Thoracic aorta (tissue), 2 donors: ENCODE measurements around the gene RANBP1. TPM values are rescaled to one million over a fixed set of nuclear protein-coding genes. Genes with fewer than 3 reads are reported as not detected.
A peak's percentile ranks its signal among the peaks of the same experiment; 100 is the strongest.

Experiments used
- ATAC-seq: fragments of 150-250 bp; one replicate; pipeline ENCODE4 v1.8.0; 2017; ENCODE audit warnings: low read depth; ENCODE audit not compliant: insufficient number of reproducible peaks, low FRiP score
- DNase-seq: peaks from one replicate; pipeline ENCODE4 v3.0.0-alpha.2; 2020; ENCODE audit warnings: low spot score
- H3K27ac ChIP-seq, 2 donors: fragments of 200-600 bp; sonication (generic); 1 replicate in 1 of 2; 2 replicates in 1 of 2; pipeline ENCODE4 v1.5.1; 2016; ENCODE audit warnings: mild to moderate bottlenecking in 2 of 2, moderate library complexity in 2 of 2
- H3K27me3 ChIP-seq: fragments of 200-600 bp; sonication (generic); replicated peaks from 2 replicates; pipeline ENCODE4 v1.6.0; 2016; ENCODE audit warnings: mild to moderate bottlenecking; ENCODE audit not compliant: insufficient read depth
- H3K36me3 ChIP-seq: fragments of 200-600 bp; sonication (generic); one replicate; pipeline ENCODE4 v1.5.1; 2016
- H3K4me1 ChIP-seq, 2 donors: fragments of 200-600 bp; sonication (generic); 1 replicate in 1 of 2; 2 replicates in 1 of 2; pipeline versions ENCODE4 v1.5.1 to v1.6.0; 2016; ENCODE audit warnings: low read depth in 2 of 2, mild to moderate bottlenecking in 1 of 2; ENCODE audit not compliant: control insufficient read depth in 1 of 2
- H3K4me3 ChIP-seq: fragments of 200-600 bp; sonication (generic); 2 replicates; pipeline ENCODE4 v1.5.1; 2016; ENCODE audit warnings: mild to moderate bottlenecking
- H3K9me3 ChIP-seq: fragments of 200-600 bp; sonication (generic); 2 replicates; pipeline ENCODE4 v1.5.1; 2016
- total RNA-seq, 2 donors: library from RNA; depleted of rRNA; stranded (reverse); fragments of >200 nt; gene quantifications; one replicate each; pipeline versions ENCODE4 v1.1.0 to v1.2.3, GENCODE V29; 2016
- TF ChIP-seq, protein P1 (sequence below): fragments of 200-600 bp; sonication (generic); IDR thresholded peaks from one replicate; pipeline ENCODE4 v1.5.1; 2019; ENCODE audit warnings: antibody characterized with exemption

Gene RANBP1
- total RNA-seq, 2 donors from 2014 or later: 130 to 140 TPM

DNA sequence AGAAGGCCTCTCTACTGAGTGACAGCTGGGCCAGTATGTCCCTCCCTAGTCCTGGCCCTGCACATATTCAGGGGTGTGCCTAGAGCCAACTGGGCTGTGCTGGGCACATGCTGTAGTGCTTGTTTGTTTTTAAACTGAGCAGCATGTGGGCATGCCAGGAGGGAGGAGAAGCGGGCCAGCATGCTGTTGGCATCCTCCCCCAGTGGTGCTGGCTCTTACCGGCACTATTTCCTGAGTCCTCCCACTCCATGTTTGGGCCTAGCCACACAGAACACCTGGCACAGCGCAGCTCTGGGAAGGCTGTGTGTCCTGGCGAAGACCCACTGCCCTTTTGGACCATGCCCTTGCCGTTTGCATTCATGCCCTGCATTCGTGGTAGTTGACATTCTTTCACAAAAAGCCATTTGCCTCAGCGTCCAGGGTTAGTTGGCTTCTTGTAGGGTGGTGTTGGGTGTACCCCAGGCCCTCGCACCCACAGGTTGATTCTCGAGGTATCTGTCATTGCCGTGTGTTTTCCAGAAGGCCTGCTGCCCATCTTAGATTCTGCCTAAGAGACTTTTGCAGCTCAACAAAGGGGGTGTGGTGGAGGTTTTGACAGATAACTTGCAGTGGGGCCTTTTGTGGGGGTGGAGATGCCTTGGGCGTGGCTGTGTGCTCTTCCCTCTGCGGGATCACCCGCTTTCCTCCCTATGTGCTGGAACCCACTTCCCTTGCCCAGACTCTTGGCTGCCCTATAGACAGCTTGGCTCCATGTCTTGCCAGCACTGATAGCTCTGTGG, 22.3 kb upstream of the RANBP1 start:
- Histone ChIP-seq H3K4me3 (no peak overlapping the region), H3K27ac (peak overlapping the region; percentile 11 to 44), H3K27me3 (no peaks in the 10 kb centered on the region), H3K36me3 (peaks cover 66% of the 10 kb centered on the region), H3K4me1 (peaks cover 4 to 19% of the 10 kb centered on the region in 2 donors), H3K9me3 (no peaks in the 10 kb centered on the region)
- DNase-seq (peak; percentile 60), ATAC-seq (peak; percentile 91)
- TF ChIP-seq, protein P1, sequence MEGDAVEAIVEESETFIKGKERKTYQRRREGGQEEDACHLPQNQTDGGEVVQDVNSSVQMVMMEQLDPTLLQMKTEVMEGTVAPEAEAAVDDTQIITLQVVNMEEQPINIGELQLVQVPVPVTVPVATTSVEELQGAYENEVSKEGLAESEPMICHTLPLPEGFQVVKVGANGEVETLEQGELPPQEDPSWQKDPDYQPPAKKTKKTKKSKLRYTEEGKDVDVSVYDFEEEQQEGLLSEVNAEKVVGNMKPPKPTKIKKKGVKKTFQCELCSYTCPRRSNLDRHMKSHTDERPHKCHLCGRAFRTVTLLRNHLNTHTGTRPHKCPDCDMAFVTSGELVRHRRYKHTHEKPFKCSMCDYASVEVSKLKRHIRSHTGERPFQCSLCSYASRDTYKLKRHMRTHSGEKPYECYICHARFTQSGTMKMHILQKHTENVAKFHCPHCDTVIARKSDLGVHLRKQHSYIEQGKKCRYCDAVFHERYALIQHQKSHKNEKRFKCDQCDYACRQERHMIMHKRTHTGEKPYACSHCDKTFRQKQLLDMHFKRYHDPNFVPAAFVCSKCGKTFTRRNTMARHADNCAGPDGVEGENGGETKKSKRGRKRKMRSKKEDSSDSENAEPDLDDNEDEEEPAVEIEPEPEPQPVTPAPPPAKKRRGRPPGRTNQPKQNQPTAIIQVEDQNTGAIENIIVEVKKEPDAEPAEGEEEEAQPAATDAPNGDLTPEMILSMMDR: no peak

- Histone ChIP-seq H3K27me3 (no peaks in the 10 kb centered on the region), H3K4me1 (peaks cover 4 to 19% of the 10 kb centered on the region in 2 donors), H3K36me3 (peaks cover 68% of the 10 kb centered on the region), H3K27ac (peak overlapping the region in 1 of 2 donors; percentile 44), H3K9me3 (no peaks in the 10 kb centered on the region), H3K4me3 (no peak overlapping the region)
- DNase-seq (no peak), ATAC-seq (no peak)
- TF ChIP-seq, protein P1: no peak
These were observed 21.6 kb upstream of the RANBP1 start for GRCh38 chr22:20094197-20094807.

GRCh38 chr22:20095521-20095920, 20.4 kb upstream of the RANBP1 start:
- no peak for ATAC-seq
- H3K9me3 ChIP-seq: no peaks in the 10 kb centered on the region
- H3K4me3 ChIP-seq: no peak overlapping the region
- H3K27me3 ChIP-seq: no peaks in the 10 kb centered on the region
- TF ChIP-seq, protein P1: no peak
- no peak overlapping the region for H3K27ac ChIP-seq
- H3K4me1 ChIP-seq: peaks cover 4 to 19% of the 10 kb centered on the region in 2 donors
- H3K36me3 ChIP-seq: peaks cover 59% of the 10 kb centered on the region
- no peak for DNase-seq

DNA sequence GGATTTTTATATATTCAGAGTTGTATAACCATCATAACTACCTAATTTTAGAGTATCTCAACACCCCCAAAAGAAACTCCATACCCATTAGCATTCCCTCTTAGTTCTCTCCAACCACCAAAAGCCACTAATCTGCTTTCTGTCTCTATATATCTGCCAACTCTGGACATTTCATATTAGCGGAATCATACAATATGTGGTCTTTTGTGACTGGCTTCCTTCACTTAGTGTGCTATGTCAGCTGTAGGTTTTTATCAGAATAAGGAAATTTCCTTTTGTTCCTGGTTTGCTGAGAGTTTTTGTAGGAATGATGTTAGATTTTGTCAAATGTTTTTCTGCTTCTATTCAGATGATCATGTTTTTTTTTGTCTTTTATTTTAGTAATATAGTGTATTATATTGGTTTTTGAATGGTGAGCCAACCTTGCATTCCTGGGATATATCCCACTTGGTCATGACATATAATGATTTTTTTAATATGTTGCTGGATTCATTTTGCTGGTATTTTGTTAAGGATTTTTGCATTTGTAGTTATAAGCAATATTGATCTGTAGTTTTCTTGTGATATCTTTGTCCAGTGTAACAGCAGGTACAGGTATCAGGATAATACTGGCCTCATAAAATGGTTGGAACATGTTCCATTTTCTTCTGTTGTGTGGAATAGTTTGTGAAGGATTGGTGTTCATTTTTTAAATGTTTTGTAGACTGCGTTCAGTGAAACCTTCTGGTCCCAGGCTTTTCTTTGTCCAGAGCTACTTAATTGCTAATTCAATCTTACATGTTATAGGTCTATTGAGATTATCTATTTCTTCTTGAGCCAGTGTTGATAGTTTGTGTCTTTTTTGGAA, 19.1 kb upstream of the RANBP1 start:
- TF ChIP-seq, protein P1: no peak
- H3K27me3 ChIP-seq: no peaks in the 10 kb centered on the region
- no peaks in the 10 kb centered on the region for H3K9me3 ChIP-seq
- H3K4me1 ChIP-seq: peaks cover 4 to 19% of the 10 kb centered on the region in 2 donors
- H3K27ac ChIP-seq: no peak overlapping the region
- no peak overlapping the region for H3K4me3 ChIP-seq
- DNase-seq (no peak), ATAC-seq (no peak)
- peaks cover 53% of the 10 kb centered on the region for H3K36me3 ChIP-seq
